Activated CD8-positive, alpha-beta T cell treated with anti-CD3 and anti-CD28 coated beads for 36 hours (primary cell): Measurements from ENCODE around the gene PSME2. TPM values are rescaled to one million over a fixed set of nuclear protein-coding genes. Genes with fewer than 3 reads are reported as not detected.
"Not testable (repeated sequence)": the region's sequence is repeated elsewhere in the genome, so short reads cannot be mapped to it uniquely, and the experiment has no call there.

Source experiments
- ATAC-seq: fragments of 200-7000 bp; cut with Tn5 transposase; one replicate; pipeline ENCODE4 v1.10.0; 2021; ENCODE audit warnings: mild to moderate bottlenecking, moderate library complexity
- CTCF ChIA-PET: fragments of 350-600 bp; sonication (Branson Sonifier 250); formaldehyde crosslinking; loops from one replicate; lab custom pipeline; 2021; ENCODE audit warnings: antibody characterized with exemption; lab: Charles Lee
- POLR2A ChIA-PET: fragments of 350-600 bp; sonication (Branson Sonifier 250); formaldehyde crosslinking; loops from one replicate; lab custom pipeline; 2021; ENCODE audit warnings: antibody characterized with exemption; lab: Charles Lee
- DNase-seq: peaks from one replicate; pipeline ENCODE4 v3.0.0-alpha.2; 2020
- H3K27ac Mint-ChIP-seq: one replicate; pipeline ENCODE4 v1.8.0; 2021; ENCODE audit warnings: mild to moderate bottlenecking, mixed read lengths
- H3K27me3 Mint-ChIP-seq: one replicate; pipeline ENCODE4 v1.8.0; 2021; ENCODE audit warnings: mixed read lengths
- H3K36me3 Mint-ChIP-seq: one replicate; pipeline ENCODE4 v1.8.0; 2021; ENCODE audit warnings: low read depth, mixed read lengths
- H3K4me1 Mint-ChIP-seq: one replicate; pipeline ENCODE4 v1.8.0; 2021; ENCODE audit warnings: low read depth, mixed read lengths
- H3K4me3 Mint-ChIP-seq: one replicate; pipeline ENCODE4 v1.8.0; 2021; ENCODE audit warnings: mild to moderate bottlenecking, moderate library complexity, mixed read lengths
- H3K9me3 Mint-ChIP-seq: one replicate; pipeline ENCODE4 v1.8.0; 2021; ENCODE audit warnings: mixed read lengths
- intact Hi-C: fragments of 100-400 bp; cut with micrococcal nuclease; formaldehyde crosslinking; loops from one replicate; pipeline ENCODE4 v1.10.0; 2022
- total RNA-seq, 2 experiments: library from RNA; stranded (reverse); gene quantifications; one replicate each; pipeline ENCODE4 v1.2.3, GENCODE V29; 2021
- TF ChIP-seq, protein P1 (sequence below): fragments of 200-600 bp; IDR thresholded peaks from one replicate; pipeline ENCODE4 v1.8.0; 2022; ENCODE audit warnings: antibody characterized with exemption, mild to moderate bottlenecking

PSME2 gene
- total RNA-seq, 2 experiments from 2014 or later, result 440 TPM

- Mint-ChIP-seq H3K4me1 (peaks cover 20% of the 10 kb centered on the region), H3K36me3 (peaks cover 18% of the 10 kb centered on the region), H3K9me3 (no peaks in the 10 kb centered on the region), H3K27me3 (no peaks in the 10 kb centered on the region), H3K27ac (peak overlapping the region; percentile 99), H3K4me3 (peak overlapping the region; percentile 60)
- DNase-seq (no peak), ATAC-seq (peak; percentile 31)
- ChIA-PET CTCF (interaction anchor here (0.7 to 10.8 kb wide), 40 partner anchors 8 to 319 kb away, joined by 3 to 218 read pairs (median 5); partner anchors contain the start of genes CARMIL3, CHMP4A, CIDEB and CPNE6), POLR2A (interaction anchor here (0.7 to 9.1 kb wide), 10 partner anchors 13 to 120 kb away, joined by 3 to 80 read pairs (median 4); partner anchors contain the start of genes DHRS4L2, IRF9, PCK2 and PSME1)
- TF ChIP-seq, protein P1, sequence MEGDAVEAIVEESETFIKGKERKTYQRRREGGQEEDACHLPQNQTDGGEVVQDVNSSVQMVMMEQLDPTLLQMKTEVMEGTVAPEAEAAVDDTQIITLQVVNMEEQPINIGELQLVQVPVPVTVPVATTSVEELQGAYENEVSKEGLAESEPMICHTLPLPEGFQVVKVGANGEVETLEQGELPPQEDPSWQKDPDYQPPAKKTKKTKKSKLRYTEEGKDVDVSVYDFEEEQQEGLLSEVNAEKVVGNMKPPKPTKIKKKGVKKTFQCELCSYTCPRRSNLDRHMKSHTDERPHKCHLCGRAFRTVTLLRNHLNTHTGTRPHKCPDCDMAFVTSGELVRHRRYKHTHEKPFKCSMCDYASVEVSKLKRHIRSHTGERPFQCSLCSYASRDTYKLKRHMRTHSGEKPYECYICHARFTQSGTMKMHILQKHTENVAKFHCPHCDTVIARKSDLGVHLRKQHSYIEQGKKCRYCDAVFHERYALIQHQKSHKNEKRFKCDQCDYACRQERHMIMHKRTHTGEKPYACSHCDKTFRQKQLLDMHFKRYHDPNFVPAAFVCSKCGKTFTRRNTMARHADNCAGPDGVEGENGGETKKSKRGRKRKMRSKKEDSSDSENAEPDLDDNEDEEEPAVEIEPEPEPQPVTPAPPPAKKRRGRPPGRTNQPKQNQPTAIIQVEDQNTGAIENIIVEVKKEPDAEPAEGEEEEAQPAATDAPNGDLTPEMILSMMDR, result no peak
- intact Hi-C loops, result loop anchor here (2.0 kb wide), 1 partner anchor 56 kb away; the partner anchor contains the start of gene CARMIL3
Observed at GRCh38 chr14:24108336-24108874, 38.0 kb downstream of the PSME2 start.

DNA sequence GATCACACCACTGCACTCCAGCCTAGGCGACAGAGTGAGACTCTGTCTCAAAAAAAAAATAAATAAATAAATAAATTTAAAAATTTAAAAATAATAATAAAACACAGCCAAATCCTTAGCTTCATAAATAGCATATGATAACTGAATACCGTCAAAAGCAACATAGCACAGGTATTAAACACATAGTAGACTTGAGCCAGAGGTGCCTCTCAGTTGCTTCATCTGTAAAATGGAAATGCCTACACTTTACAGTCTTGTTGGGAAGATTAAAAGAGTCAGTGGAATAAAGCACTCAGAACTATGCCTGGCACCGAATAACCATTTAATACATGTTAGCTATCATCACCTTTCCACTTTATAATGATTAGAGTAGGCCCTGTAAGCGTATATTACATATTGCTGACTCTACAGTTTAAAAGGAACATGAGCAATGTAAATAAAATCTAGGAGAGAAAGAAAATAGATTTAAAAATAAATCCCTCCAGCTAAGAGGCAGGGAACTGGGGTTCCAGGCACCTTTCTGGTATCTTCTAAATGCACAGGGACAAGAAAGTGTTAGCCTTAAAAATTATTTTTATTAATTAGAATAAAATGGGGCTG, 39.6 kb downstream of the PSME2 start:
- TF ChIP-seq, protein P1, result no peak
- Mint-ChIP-seq H3K27me3 (no peaks in the 10 kb centered on the region), H3K27ac (no peak overlapping the region), H3K9me3 (no peaks in the 10 kb centered on the region), H3K36me3 (peaks cover 31% of the 10 kb centered on the region), H3K4me1 (peaks cover 18% of the 10 kb centered on the region), H3K4me3 (no peak overlapping the region)
- intact Hi-C loops, result no loop called here
- ATAC-seq, result no peak
- CTCF ChIA-PET, result interaction anchor here (0.9 to 10.8 kb wide), 10 partner anchors 11 to 72 kb away, joined by 3 to 218 read pairs (median 9); partner anchors contain the start of genes IRF9, PCK2, PSME2 and RNF31
- DNase-seq, result no peak
- POLR2A ChIA-PET, result interaction anchor here (1.0 to 9.1 kb wide), 4 partner anchors 9 to 54 kb away, joined by 3 to 80 read pairs (median 6); partner anchors contain the start of genes IRF9 and PCK2

- intact Hi-C loops, ATAC-seq, H3K9me3 Mint-ChIP-seq, DNase-seq, H3K27me3 Mint-ChIP-seq, H3K4me3 Mint-ChIP-seq: not testable (repeated sequence)
- Mint-ChIP-seq H3K36me3 (peaks cover 38% of the 10 kb centered on the region), H3K27ac (peak overlapping the region; percentile 39), H3K4me1 (peaks cover 18% of the 10 kb centered on the region)
- POLR2A ChIA-PET, result interaction anchor here (0.7 to 9.1 kb wide), 5 partner anchors 9 to 55 kb away, joined by 3 to 80 read pairs (median 3); partner anchors contain the start of genes DCAF11, NRL and PCK2
- CTCF ChIA-PET, result interaction anchor here (0.9 to 10.8 kb wide), 7 partner anchors 11 to 56 kb away, joined by 3 to 218 read pairs (median 14); partner anchors contain the start of genes IRF9, PCK2 and PSME2
Observed at GRCh38 chr14:24105609-24106239, 40.7 kb downstream of the PSME2 start.

DNA sequence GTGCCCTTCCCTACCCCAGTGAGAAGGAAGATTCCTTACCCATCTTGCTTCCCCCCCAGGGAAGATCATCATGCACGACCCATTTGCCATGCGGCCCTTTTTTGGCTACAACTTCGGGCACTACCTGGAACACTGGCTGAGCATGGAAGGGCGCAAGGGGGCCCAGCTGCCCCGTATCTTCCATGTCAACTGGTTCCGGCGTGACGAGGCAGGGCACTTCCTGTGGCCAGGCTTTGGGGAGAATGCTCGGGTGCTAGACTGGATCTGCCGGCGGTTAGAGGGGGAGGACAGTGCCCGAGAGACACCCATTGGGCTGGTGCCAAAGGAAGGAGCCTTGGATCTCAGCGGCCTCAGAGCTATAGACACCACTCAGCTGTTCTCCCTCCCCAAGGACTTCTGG, 43.0 kb downstream of the PSME2 start:
- ChIA-PET CTCF (interaction anchor here (1.9 to 10.8 kb wide), 3 partner anchors 9 to 45 kb away, joined by 9 to 218 read pairs (median 199); partner anchors contain the start of gene PCK2), POLR2A (interaction anchor here (0.6 to 9.1 kb wide), 4 partner anchors 8 to 193 kb away, joined by 3 to 80 read pairs (median 10); partner anchors contain the start of genes CHMP4A, DCAF11, NRL and PCK2)

More for the DNA sequence above, 43.0 kb downstream of the PSME2 start:
- peaks cover 53% of the 10 kb centered on the region for H3K36me3 Mint-ChIP-seq
- no peaks in the 10 kb centered on the region for H3K9me3 Mint-ChIP-seq
- H3K27me3 Mint-ChIP-seq, result no peaks in the 10 kb centered on the region
- DNase-seq (no peak), ATAC-seq (no peak)
- H3K4me1 Mint-ChIP-seq, result peaks cover 10% of the 10 kb centered on the region
- intact Hi-C loops, result no loop called here
- no peak overlapping the region for H3K4me3 Mint-ChIP-seq
- TF ChIP-seq, protein P1, result no peak
- H3K27ac Mint-ChIP-seq, result no peak overlapping the region
